Stimulated activated CD4-positive, alpha-beta T cell treated with anti-CD3 and anti-CD28 coated beads, TNF-alpha, amount 100 ng/mL, for 1 hour (primary cell): ENCODE measurements around the gene STEAP1B.
"Not testable (repeated sequence)": the region's sequence is repeated elsewhere in the genome, so short reads cannot be mapped to it uniquely, and the experiment has no call there.

Experiments
- DNase-seq, 3 donors: peaks; one replicate each; pipeline ENCODE4 v3.0.0-alpha.2; 2020; ENCODE audit warnings: low read depth in 3 of 3, low spot score in 1 of 3

Gene STEAP1B

DNA sequence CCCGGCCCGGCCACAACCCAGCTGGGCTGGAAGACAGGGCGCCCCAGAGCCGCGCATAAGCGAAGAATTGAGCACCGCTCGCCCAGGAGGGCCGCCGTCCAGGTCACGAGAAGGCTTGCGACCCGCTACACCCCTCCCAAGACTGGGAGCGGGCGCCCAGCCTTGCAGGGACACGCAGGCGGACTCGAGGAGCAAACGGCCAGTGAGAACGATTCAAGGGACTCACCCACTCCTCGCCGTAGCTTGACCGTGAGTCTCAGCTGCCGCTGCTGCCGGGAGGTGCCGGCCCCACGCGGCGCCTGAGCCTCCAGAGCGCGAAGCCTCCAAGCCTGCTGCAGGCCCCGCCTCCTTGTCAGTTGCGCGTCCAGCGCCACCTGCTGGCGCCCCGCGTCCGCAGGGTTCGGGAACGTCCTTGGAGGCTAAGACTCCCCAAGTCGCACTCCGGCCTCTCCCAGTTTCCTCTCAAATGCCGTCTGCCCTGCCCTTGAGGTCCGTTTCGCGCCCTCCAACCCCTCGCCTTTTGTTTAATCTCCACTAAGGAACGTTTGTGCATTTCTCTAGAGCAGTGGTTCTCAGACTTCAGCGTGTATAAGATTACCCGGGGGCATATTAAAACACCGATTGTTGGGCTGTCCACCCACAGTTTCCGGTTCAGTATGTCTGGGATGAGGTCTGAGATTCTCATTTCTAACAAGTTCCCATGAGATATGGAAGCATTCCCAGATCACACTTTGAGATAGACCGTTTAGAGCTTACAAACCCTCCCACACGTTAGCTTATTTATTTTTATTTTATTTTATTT lies at the start of gene STEAP1B:
Gene STEAP1B (minus strand): TSS at position 301 of the 802 bp plus-strand sequence. CDS start 5,333 bp downstream, outside the sequence.
- DNase-seq = peak; percentile 41 to 87 (median 58)

DNA sequence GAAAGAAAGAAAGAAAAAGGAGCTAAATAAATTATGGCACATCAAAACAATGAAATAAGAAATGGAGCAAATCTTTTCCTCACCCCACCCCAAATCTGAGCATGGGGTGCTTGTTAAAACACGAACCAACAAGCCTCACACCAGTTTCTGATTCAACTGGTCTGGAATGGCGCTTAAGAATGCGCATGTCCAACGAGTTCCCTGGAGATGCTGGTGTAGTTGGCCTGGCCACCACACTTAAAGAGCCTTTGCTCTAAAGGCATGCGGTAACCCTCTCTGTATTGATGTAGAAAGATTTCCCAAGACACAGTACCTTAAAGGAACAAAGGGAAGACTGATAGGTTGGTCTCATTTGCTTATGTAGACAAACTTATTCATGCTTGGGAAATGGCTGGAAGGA lies 49.1 kb upstream of the STEAP1B start:
- DNase-seq = no peak

DNA sequence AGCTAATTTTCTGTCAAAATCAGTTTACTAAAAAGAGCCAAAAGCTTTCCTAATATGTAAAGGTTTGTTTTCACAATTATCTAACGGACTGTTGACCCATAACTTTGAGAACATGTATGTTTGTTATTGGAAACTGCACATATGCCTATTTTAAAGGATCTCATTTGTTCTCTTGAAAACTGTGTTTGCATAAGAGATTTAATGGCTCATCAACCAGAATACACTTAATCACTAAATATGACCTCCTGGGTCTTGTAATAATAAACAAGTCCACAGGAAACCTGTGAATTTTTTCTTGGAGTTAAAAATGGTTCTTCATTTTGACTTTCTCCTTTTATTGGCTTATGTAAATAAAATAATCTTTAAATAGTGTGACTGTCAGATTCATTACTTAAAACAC lies 48.3 kb upstream of the STEAP1B start:
- no peak for DNase-seq

DNA sequence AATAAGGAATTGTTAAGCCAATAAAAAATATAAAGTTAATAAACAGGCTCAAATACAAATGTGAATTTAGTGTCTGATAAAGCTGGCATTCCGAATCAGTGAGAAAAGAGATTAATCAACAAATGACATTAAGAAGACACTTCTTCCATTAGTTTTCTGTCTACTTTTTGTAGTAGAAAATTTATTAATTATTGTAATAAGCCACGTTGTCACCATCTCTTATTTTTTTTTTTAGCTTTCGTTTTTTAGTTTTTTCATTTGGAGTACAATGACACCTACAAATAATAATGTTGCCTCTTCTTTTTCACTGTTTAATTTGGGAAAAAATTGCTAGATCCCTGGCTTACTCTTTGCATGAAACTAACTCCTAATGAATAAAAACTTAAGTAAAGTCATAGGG lies 46.8 kb upstream of the STEAP1B start:
- no peak for DNase-seq

DNA sequence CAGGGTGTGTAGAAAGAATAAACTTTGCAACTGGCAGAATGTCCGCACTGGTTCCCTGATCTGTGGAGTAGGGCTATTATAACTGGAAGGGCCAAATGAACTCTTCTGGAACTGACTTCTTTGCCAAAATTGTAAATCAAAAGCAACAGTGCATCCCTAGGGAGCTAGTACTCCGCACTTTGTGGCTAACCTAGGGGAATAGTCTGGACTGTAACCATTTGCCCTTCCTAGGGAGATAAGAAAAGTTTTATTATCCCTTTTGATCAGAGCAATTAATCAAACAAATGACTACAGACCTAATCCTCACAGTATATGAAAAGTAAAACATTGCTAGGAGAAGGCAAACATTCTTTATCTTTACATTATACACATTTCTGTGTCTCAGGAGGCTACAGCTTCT lies 45.5 kb upstream of the STEAP1B start:
- no peak for DNase-seq

DNA sequence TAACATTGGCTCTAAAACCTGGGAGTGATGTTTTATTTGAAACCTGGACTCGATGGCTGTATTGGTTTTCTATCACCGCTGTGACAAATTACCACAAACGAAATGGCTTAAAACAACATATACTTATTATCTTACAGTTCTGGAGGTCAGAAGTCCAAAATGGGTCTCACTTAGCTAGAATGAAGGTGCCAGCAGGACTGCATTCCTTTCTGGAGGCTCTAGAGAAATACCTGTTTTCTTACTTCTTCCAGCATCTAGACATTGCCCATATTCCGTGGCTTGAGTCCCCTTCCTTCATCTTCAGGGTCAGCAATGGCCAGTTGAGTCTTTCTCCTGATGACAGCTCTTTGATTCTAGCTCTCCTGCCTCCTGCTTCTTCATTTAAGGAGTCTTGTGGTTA lies 44.3 kb upstream of the STEAP1B start:
- DNase-seq = no peak

DNA sequence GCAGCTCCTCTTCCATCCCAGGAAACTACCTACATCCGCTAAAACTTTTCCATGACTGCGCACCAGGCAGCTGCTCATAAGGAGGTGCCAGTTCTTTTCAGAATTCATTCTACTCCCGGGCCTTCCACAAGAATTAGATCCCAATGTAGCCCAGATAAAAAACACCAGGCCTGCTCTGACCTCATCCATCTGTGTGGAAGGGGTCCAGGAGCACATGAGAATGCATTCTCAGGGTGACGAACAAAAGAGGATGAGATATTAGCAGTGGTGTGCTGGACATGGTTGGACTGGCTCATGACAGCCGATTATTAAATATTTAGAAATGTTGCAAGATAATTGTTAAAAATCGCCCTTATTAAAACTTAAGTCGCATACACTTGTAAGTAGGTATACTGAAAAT lies 43.2 kb upstream of the STEAP1B start:
- DNase-seq = no peak

DNA sequence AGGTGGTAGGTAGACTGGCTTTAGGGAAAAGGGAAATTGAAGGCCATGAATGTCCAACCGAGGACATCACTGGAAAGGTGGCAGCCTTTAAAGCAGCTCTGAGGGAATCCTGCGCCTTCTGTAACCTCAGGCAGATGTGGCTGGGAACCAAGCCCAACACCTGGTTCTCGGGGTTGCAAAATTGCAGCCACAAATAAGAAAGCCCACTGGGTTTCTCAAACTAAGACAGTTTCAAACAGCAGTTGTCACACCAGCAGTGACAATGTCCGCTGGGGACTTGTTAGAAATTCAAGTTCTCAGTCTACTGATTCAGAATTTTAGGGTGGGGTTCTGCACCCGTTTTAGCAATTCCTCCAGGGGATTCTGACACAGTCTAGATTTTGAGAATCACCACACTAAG lies 42.7 kb upstream of the STEAP1B start:
- no peak for DNase-seq

DNA sequence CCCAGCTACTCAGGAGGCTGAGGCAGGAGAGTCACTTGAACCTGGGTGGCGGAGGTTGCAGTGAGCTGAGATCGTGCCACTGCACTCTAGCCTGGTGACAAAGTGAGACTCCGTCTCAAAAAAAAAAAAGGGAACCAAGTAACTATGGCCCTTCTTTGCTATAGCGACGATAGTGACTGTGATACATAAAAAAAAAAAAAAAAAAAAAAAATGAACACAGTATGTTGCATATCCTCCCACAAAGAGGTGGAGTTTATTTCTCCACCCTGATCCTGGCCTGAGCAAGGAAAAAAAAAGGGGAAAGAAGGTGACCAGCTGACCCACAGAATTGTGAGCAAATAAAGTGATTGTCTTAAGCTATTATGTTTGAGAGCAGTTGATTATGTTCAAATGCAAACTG lies 42.3 kb upstream of the STEAP1B start:
- no peak for DNase-seq

DNA sequence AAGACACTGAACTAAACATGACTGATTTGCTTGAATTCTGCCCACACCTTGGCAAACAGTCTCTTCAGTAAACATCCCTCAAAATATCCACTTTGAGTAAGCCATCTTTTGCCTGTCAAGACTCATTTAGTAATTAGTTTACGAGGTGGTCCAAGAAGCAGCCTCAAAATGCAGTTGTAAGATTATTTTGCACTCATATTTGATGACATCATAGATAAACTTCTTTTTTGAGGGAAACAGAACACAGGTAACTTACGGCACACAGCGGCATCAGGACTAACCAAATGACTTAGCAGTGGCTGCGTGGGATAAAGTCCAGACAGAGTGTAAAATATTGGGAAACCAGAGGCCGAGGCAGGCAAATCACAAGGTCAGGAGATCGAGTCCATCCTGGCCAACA lies 41.8 kb upstream of the STEAP1B start:
- no peak for DNase-seq

DNA sequence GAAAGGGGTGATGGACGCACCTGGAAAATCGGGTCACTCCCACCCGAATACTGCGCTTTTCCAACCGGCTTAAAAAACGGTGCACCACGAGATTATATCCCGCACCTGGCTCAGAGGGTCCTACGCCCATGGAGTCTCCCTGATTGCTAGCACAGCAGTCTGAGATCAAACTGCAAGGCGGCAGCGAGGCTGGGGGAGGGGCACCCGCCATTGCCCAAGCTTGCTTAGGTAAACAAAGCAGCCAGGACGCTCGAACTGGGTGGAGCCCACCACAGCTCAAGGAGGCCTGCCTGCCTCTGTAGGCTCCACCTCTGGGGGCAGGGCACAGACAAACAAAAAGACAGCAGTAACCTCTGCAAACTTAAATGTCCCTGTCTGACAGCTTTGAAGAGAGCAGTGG lies 28.5 kb upstream of the STEAP1B start:
- DNase-seq = not testable (repeated sequence)

DNA sequence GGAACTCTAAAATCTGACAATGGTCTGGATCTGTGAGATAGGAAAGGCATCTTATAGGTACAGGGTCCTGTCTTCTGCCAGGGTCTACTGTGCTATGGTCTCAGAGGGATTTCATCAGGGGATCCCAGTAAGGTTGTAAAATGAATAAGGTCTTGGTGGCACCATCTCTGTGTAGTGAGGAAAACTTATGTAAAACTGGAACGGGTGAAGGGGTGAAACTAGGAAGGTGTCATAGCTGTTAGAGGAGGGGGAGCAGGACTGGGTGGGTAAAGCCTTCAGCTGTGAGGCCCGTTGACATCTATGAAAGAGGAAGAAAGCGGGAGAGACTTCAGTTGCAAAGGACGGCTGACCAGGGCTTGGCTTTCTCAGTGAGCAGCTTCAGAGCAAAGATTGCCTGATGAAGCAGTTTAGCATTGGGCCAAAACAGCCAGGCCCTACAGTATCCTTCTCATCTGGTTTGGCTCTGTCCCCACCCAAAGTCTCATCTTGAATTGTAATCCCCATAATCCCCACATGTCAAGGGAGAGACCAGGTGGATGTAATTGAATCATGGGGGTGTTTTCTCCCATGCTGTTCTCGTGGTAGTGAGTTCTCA lies 24.5 kb upstream of the STEAP1B start:
- DNase-seq = not testable (repeated sequence)

DNA sequence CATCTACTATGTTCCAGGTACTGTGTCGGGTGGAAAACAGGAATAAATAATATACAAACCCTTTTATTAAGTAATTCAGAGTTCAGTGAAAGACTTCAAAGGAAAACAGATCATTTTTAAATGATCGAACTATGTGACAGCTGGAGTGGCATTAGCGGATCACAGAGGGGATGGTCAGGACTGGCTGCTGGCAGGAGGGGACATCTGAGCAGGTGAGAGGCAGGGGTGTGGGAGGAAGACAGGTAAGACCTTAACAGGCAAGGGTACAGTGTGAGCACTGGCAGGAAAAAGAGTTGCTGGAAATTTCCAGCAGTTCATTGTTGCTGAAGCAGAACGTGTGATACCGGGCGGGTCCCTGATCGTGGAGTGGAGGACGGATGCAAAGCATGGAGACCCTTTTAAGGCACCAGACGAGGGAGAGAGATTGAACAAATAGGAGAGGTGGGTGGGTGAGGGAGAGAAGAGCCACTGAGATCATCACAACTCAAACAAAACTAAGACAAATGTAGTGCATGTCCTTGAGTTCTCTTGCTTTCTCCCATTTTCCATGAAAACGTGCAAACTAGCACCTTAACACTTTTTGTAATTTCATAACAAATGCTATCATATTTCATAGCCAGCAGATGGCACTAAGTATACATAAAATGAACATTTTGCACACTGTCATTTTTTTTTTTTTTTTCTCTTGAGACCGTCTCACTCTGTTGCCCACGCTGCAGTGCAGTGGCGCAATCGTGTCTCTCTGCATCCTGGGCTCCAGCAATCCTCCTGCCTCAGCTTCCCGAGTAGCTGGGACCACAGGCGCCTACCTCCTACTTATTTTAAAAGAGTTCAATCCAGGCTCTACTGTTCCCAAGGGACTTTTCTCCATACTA lies 23.7 kb upstream of the STEAP1B start:
- DNase-seq = not testable (repeated sequence)

DNA sequence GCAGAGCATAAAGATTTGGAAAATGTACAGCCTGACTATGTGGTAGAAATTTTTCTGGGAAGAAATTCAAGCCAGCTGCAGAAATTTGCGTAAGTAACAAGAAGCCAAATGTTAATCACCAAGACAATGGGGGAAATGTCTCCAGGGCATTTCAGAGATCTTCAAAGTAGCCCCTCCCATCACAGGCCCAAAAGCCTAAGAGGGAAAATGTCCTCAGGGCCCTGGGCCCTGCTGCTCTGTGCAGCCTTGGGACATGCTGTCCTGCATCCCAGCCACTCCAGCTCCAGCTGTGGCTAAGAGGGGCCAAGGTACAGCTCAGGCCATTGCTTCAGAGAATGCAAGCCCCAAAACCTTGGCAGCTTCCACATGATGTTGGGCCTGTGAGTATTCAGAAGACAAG lies 19.6 kb upstream of the STEAP1B start:
- not testable (repeated sequence) for DNase-seq

DNA sequence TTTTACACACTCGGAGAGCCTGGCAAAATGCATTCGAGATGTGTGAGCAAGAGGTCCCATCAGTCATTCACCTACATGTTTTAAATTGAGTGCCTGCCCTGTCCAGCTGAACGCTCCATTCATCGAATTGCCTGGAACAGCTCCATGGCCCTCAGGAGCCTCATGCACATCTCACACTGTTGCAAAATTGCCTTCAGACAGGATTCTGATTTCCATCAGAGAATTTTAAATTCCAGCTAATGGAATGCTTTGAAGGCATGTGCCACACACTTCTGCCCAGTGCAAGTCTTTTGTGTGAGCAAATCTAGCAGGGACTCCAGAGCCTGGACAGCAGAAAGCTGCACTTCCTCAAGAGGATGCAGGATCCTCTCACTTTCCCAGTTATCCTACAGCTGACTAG lies 17.0 kb upstream of the STEAP1B start:
- not testable (repeated sequence) for DNase-seq

DNA sequence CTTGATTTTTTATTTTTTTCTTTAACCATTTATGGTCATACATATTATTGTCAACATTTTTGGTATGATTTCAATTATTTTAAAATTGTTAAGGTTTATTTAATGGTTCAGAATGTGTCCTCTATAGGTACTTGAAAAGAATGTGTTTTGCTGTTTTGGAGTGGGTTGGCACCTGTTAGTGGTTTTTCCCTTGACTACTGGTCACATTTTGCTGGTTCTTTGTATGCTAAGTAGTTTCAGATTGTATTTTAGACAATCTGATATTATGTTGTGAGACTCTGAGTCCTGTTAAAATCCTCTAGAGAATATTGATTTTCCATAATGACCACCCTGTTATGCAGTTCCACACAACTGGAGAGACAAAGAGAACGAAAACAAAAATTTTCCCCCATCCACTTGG lies 15.0 kb upstream of the STEAP1B start:
- DNase-seq = not testable (repeated sequence)

DNA sequence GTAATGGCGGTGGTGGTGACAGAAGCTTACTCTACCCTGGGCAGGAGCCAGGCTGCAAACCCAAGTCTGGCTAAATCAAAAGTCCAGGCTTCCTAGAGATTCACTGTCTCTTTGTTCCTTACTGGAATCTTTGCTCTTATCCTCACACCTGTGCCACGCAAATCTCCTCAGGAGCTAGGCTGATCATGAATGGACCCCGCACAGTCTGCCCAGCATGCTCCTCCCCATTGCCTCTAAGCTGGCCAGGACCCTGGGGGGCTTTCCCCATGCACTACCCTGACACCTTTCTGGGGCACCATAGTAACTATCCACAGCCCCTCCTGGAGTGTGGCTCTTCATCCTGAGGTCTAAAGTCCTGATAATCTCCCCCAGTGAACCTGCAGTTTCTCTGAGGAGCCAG lies 7.3 kb upstream of the STEAP1B start:
- not testable (repeated sequence) for DNase-seq

DNA sequence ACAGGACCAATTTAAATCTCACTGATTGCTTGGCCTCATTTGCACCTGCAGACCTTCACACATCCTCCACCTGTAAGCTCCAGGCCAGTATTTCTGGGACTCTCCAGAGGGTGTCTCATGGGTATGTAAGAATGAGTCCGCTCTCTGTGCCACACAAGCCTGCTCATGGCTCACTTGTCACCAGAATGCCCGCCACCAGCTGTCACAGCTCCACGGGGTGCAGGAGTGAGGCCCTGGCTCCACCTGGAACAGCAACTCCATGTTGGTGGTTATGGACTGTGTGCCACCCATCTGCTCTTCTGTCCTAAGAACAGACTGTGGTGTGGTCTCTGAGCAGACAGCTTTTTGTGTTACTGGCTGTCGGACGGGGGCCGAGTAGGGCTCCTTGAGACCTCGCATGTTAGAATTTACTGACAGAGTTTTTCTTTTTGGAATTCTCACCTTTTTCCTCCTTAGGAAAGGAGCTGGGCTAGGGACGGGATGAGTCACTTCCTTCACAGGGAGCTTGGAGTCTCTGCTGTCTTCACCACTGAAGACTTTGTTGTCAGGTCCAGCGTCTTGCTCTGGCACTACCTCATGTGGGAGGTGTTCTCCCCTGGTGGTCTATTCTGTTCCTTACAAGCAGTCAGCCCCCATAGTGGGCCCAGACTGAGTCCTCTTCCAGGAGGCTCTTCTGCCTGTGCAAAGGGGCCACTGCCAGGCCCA lies 6.5 kb upstream of the STEAP1B start:
- DNase-seq = not testable (repeated sequence)

DNA sequence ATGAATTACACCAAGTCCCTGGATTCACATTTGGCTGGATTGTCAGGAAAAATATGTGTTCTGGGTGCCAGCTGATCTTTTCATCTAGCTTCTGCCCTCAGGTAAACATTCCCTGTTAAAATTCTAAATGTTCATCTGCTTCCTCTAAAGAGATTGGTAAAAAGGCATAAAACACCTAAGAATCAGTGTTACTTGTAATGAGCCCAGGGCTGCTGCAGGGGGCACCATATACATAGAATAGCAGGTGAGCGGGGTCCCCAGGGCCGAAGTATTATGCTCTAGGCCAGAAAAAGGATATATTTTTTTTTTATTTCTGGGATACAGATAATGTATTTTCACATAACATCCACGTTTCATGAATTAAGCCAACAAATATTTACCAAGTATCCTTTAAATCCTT lies 4.5 kb upstream of the STEAP1B start:
- not testable (repeated sequence) for DNase-seq

DNA sequence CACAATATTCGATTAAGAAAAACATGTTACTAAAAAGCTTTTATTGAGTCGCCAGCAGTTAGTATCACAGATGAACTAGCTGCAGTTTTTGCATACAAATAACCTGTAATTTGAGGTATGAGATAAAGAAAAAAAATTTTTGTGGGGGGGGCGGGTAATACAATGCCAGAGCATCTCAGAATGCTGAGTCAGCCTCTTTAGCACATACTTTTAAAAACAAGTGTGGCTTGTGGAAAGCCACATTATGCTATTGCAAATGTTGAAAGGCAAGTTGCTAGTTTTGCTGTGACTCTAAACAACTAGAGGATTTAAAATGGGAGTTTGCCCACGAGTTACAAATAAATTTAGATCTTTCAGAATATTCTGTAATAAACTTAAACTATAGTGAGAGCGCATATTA lies 2.1 kb upstream of the STEAP1B start:
- DNase-seq = not testable (repeated sequence)

DNA sequence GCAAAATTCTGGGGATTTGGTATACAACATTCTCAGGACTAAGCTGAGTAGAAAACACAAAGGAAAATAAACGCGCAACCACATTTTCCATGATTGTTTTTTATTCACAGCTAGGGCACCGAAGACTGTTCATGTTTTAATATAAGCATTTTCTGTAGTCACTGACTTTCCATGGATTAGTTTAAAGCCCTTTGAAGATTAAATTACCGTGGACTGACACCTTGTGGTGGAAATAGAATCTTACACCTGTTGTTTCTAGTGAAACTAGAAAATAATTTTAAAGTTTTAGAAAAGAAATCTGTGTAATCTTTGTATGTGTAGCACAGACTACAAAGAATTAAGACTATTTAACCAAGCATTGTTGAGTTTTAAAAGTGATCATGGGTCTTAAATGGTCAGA lies 1.3 kb upstream of the STEAP1B start:
- DNase-seq = not testable (repeated sequence)
